Activated T-cell treated with anti-CD3 and anti-CD28 coated beads for 4 hours (primary cell): ENCODE data around the gene RBMS1.
A peak's percentile ranks its signal among the peaks of the same experiment; 100 is the strongest.
"Not testable (repeated sequence)": the region's sequence is repeated elsewhere in the genome, so short reads cannot be mapped to it uniquely, and the experiment has no call there.

ENCODE experiments used
- DNase-seq: peaks from one replicate; pipeline ENCODE4 v3.0.0-alpha.2; 2020

RBMS1 gene

DNA sequence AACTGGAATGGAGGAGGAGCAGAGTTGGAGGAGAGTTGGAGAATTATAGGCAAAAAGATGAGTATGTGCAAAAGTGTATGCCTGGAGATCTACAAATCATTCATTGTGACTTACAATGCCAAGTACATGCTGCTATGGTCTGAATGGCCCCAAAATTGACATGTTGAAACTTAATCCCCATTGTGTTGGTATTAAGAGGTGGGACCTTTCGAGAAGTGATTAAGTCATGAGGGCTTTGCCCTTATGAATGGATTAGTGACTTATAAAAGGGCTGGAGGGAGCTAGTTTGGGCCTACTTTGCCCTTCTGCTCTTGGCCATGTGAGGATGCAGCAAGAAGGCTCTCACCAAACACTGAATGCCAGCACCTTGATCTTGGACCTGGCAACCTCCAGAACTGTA, 6.3 kb upstream of the RBMS1 start:
- DNase-seq, result no peak

DNA sequence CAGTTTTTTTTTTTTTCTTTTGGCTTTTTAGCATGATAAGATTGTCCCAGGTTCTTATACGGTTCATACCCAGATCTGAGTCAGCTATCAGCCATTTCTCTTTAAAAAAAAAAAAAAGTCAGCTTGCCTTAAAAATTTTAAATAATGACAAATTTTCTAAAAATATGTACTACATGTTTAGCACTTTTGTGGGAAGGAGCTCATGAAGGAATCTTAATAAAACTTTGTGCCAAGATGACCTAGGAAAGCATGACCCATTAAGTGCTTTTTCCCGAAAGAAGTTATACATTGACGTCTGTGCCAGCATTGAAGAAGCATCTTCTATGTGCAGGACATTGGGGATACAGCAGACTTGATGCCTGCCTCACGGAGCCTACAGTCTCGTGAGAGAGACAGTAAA, 4.5 kb upstream of the RBMS1 start:
- DNase-seq, result no peak

DNA sequence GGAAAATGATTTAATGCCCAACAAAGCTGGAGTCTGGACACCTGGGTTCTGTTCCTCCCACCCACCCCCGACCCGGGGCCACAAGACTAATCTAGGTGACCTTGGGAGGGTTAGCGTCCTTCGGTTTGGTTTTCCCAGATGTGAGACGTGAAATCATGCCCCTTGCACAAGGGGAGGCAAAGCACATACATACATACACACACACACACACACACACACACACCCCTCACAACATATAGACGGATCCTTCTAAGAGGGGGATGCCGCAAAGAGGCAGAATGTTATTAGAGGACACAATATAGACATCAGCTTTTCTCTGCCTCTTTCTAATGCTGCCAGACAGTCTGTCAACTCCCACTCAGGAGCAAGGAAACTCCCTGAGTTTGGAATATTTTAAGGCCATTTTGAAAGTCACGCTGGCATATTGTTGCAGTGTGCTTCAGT, 616 bp upstream of the RBMS1 start:
- no peak for DNase-seq

DNA sequence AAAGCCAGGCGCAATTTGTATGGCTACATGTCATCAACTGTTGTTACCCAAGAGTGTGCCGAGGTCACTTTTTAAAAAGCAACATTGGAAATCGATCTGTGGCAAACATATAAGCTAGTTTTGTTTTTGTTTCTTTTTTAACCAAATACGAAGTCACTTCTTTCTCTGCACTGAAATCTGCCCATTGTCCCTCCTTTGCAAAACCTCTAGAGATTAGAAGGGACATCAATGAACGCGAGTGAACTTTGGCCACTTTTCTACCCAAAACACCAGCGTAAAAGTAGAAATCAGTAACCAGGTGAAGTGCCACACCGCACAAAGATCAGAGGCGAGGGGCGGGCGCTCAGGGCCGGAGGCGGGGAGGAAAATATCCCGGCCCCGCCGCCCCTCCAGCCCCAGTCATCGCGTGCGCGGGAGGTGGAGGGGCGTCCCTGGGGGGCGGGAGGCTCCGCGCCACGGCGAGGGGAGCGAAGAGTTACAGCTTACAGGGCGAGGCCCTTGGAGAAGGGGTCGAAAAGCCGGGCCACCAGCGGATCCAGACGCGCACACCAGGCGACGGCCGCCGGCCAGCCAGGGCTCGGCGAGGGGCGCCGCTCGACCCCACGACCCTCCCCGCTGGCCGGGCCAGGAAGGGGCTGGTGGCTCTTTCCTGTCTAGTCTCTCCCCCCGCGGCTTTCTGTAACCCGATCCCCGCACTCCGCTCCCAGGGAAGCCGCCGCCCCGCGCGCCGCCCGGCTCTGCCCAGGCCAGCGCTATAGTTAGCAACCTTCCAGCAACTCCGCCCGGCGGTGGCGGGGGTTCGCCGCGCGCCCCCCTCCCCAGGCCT, 993 bp downstream of the RBMS1 start:
- peak; percentile 56 for DNase-seq

DNA sequence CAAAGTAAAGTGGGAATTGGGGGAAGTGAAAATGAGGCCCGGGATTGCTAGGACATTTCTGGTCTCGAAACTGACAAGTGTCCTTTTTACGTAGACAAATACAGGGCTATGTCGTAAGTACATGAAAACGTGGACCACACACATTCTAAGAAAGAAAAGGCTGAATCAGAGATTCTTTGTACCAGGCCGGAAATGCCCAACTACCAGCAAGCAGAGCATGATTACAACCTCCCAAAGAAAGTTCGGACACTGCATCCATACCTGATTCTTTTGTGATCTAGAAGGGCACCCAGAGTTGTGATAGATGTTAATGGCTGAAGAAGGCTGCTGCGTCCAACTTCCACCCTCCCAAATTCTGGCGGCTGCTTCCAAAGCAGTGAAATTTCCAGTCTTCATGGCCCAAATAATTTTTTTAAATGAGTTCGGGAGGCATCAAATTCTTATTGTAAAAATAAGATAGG, 1.7 kb downstream of the RBMS1 start:
- no peak for DNase-seq

DNA sequence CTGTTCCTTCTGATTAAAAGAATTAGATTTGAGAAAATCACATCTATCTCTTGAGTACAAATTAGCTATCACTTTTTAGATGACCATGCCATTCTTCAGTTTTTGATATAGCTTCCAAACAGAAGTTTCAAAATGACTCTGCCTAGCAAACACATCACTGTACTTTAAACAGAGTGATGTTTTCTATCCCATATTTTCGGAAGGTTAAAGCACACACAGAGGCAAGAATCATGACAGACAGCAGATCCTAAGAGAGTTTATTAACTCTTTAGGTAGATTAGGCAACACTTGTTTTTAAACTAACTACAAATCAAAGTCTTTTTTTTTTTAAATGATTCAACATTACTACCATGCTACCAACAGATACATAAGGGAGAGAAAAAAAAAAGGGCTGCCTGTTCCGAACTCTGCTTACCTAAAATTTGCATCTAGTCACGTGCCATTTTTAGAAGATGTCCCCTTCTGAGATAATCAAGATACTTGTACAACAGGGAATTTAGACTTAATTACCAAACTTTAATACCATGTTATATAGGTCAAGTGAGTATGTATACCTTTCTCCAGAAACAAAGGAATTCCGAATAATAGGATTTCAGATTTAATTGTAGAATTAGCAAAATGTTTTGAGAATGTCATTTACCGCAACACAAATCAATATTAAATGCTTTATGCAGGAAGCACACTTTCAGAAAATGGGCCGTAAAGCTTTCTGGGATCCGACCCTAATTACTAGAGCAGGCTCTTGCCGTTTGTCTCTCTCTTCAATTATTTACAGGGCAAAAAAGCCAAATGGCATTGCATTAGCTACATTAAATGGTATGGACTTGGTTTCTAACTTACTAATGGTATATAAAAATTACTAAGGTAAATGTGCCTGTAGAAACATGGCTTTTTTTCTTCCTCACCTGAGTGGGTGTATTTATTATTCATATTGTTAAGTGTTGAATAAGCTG, 2.6 kb downstream of the RBMS1 start:
- no peak for DNase-seq

DNA sequence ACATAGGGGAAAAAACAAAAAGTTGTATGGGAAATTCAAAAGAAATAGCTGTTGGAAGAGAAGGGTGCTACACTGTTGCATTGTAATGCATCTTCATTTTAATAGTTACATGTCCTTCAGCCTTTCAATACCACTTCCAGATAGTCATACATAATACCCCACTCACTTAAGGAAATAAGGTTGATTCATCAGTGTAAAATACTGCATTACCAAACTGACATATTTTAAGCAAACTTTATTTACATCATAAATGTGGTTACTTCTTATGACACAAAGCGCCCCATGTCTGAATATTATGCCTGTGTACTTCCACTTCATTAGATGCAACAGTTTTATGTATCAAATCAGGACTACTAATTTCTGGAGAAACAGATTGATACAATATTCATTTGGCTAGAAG, 4.5 kb downstream of the RBMS1 start:
- DNase-seq, result no peak

DNA sequence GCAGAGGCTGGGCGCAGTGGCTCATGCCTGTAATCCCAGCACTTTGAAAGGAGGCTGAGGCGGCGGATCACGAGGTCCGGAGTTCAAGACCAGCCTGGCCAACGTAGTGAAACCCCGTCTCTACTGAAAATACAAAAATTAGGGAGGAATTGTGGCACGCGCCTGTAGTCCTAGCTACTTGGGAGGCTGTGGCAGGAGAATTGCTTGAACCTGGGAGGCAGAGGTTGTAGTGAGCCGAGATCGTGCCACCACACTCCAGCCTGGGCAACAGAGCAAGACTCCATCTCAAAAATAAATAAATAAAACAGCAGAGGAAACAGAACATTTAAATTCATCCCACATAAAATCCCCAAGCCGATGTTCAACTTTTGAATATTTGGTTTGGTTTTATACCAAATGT, 5.3 kb downstream of the RBMS1 start:
- not testable (repeated sequence) for DNase-seq

DNA sequence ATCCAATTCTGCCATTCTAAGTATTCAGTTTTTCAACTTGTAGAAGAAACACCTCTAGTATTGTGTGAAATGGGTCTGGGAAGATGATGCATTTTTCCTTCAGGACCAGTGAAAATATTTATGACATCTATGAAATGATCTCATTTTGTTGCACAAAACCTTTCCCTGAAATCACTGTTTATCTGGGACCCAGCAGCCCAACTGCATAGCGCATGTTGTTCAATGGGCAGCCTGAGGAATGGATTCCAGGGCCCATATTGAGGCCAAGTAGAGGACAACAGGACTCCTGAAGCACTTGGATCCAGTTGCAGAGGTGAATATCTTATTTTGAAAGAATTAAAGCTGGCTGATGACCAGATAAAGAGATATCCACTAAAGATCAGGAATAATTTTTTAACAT, 7.3 kb downstream of the RBMS1 start:
- no peak for DNase-seq

DNA sequence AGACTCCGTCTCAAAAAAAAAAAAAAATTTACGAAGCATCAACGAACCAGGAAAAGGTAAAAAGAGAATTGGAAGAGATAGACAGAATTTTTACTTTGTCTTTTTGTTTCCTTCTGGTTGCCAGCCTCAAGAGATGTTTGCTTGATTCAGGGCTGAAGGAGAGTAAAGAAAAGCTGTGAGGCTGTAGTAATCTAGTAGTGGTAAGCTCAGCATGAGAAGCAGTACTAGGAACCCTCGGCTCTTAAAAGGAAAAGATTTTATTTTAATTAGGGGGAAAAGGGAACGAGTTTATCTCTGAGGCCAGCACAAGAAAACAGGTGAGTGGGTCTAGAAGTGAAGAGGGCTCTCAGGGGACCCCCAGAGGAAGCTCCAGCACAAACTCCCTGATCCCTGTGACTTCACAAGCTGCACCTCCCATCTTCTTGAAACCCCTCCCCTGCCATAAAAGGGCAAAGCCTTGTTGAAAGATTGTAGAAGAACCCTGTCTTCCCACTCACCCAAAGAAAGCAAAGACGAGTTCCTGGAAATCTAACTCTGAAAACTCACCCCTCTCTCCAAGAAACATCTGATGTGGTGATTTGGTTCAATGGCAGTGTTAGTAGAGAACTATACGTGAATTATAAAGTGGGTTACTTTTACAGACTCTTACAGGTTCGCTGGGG, 8.6 kb downstream of the RBMS1 start:
- DNase-seq, result no peak

DNA sequence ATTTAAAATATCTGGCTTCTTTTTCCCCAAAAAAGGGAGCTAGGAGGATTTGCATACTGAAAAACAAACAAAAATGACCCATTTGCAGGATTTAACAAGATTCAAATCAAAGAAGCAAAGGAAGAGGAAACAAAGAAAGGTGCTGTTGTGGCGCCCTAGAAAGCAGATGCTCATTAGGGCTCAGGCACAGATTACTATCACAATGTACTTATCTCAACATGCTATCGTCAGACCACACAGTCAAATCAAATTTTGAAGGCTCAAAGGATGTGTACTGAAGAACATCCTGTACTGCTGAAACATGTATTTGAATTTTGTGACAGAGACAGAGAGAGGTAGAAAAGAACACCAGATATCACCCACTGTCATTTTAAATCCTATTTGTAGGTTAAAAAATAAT, 10.9 kb downstream of the RBMS1 start:
- no peak for DNase-seq

DNA sequence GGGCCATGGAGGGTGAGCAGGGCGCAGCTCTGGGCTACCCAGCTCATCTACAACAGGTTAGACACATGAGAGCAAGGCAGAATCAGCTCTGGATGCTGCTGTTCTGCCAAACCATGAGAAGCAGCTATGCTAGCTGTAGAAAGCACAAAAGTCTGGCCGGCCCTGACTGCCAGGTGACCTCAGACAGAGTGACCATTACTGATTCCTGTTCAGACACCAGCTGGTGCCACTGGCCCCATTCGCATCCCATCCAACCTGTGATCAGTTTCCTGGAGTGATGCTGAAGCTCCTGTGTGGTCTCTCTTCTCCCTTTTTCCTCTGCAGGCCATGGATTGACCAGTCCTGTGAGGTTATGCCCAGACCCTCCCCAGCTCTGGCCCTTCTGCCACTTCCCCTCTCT, 14.3 kb downstream of the RBMS1 start:
- DNase-seq, result no peak

DNA sequence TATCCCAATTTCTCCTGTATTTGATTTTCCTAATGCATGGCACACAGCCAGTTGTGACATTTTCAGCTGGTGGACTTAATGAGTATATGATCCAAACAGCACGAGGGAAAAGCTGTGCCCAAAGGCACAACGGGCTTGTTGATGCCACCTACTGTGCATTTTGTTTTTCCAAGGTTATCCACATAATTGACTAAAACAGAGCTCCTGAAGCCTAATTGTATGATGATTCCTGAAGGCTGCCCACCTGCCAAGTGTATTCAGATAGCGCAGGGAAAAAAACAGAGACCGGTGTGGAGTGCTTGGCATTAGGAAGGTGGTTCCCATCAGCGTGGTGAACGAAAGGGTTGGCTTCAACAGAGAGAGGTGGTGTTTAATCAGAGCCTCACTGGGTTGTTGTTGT, 14.9 kb downstream of the RBMS1 start:
- DNase-seq, result no peak

DNA sequence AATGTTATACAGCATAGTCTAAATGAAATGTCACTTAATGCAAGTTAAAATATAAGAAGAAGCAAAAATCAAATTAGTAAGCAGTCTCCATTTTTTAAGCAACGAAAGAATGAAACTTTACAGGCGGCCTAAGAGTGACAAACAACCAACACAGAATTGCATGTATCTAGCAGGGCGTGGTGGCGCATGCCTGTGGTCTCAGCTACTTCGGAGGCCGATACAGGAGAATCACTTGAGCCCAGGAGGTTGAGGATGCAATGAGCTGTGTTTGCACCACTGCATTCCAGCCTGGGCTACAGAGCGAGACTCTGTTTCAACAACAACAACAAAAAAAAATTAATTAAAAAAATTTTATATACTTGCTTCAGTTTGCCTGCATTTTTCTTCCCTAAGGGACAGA, 16.6 kb downstream of the RBMS1 start:
- no peak for DNase-seq

DNA sequence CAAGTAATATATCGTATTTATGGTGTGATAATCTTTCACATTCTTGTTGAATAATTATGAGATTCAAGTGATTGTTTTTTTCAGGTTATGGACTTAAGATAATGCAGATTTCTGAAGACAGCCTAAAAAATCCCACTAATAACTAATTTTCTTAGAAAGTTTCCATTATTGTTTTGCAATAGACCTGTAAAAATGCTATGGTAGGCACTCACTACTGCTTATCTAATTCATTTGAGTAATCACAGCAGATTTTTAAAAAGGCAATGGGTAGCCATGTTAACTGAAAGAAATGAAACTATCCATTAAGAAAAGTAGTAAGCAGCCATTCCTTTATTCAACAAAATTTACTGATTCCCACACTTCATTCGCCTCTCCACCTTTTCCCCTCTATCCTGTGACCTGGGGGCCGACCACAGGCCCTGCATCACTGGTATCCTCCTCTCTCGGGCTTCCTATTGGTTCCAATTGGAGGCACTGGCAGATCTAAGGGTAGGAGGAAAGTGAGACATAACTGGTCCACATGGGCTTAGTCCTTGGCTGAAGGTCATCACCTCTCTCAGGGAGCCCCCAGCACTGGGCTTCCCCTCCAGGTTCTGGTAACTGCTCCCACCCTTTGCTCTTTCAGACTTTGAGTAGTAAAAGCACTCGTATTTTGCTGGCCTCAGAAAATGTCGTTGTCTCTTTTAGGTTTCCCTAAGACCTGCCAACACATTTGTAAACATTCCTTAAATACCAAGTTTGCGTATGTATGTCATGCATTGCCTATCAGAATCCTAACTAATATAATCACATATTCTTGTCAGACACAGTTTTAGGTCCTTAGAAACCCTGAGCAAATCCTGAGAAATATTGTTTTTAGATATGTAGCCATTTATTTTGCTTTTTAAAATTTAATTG, 18.5 kb downstream of the RBMS1 start:
- DNase-seq, result no peak

DNA sequence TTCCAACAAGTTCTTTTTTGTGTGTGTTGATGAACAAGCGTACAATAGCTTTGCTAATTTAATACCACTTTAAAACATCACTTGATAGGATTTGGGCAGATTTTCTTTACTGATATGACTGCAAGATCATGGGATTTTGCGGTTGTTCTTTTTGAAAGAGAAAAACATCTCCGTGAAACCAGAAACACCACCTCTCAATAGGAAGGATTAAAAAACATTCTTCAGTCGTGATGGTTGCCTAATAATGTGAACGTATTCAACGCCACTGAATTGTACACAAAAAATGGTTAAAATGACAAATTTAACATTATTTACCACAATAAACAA, 19.3 kb downstream of the RBMS1 start:
- DNase-seq, result no peak

DNA sequence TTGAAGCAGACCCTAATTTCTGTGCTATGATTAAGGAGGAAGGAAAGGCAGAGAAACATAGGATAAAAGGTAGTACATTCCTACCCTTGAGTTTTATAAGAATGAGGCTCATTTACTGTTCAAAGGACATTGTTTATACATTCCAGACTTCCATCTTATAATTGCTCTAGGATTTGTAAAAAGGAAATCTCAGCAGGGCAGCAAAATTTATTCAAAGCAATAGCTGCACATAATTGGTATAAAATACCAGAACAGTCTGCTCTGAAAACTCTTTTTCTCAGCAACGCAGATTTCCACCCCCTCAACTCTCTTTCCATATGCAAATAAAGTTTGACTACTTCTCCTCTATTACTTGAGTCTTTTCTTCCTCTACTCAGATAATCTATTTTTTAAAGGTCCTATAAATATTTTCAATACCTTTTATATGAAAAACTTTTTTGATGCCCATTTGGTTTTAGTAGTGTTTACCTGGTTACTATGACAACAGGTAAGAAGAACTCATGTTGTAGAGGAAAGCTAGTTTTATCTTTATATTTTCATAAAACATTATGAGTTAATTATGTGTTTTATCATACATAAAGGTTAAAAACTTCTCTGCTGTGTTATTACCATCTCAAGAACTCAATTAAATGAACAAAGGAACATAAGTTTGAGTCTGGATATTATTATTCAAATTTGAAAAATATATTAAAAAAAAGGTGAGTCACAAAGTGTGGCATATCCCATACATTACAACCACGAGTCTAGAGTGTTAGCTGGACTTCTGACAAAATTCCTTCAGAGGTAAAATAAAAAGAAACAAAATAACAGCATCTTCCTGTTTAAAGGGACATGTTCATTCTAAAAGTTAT, 19.9 kb downstream of the RBMS1 start:
- no peak for DNase-seq

DNA sequence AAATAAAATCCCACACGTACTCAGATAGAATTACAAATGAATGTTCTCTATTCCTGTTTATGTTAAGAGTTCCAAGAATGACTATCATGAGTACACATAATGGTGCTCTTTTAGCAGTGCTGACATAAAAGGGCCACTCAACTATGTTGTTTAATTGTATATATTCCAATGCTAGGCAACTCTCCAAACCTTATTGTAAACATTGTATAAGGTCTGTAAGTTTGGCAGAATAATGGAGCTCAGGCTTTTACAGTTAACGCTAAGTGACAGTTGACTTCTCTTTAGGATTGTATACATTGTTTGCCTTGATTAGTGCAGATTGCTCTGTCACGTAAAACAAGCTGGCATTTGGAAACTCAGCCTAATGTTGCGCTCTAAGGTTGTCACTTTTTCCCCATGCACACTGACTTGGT, 20.8 kb downstream of the RBMS1 start:
- no peak for DNase-seq

DNA sequence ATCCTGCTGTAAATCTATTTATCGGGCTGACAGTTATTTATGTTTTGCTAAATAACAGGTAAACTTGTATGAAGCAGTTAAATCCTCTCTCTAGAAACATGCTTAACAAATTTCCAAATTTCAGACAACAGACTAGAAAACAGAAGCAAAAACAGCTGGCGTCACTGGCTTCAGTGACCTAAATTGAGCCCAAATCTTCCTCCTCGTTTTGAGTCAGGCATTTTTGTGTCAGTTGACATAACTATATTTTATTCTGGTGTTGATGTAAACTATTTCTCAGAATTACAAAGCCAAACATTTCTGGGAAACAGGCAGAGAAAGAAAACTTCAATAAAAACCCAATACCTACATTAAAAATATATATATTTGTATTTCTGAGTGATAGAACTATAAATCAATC, 21.7 kb downstream of the RBMS1 start:
- DNase-seq, result no peak

DNA sequence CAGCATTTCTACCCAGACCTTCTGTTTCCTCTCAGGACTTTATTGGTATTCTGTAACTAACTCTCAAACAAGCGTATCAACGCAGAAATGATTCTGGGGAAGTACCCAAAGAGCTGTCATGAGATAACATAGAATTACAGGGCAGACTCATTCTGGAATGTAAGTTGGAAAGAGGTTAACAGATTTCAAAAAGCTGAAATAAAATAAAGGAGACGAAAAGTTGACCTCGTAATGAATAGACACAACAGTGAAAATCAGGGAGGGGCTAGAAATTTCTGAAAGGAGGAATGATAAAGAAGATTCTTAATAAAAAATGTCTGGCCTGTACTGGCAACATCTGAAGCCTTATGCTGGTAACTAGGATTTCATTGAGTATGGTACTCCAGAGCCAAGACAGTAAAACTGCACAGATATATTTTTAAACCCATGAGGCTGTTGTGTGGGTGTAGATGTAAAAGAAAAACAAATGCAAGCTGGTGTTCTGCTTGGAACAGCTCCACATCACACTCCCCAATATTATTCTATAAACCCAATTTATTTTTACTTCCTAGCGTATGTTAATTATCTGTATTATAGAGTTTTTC, 23.9 kb downstream of the RBMS1 start:
- DNase-seq, result no peak

DNA sequence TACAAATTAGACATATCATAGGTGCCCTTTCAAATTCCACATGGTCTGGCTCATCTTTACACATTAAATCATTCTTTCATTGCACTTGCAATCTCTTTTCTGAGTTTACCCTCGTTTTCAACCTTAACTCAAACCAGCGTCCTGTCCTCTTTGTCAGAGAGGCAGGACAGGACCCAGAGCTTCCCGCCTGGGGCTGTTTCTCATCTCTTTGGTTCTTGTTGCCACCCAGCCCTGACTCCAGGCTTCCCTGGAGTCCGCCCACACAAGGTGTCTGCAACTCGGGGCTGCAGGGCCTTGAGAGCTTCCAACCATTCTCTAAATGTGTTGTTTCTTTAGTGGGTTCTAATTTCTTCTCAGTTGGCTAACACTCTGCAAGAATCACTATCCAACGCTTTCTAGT, 24.4 kb downstream of the RBMS1 start:
- no peak for DNase-seq
